GM19452 (cell line): Measurements from ENCODE around the gene GALNT18.

Source experiments
- ATAC-seq: cut with Tn5 transposase; IDR thresholded peaks from one replicate; pipeline ENCODE4 v1.9.1; 2021; ENCODE audit not compliant: unreplicated experiment

Gene GALNT18

DNA sequence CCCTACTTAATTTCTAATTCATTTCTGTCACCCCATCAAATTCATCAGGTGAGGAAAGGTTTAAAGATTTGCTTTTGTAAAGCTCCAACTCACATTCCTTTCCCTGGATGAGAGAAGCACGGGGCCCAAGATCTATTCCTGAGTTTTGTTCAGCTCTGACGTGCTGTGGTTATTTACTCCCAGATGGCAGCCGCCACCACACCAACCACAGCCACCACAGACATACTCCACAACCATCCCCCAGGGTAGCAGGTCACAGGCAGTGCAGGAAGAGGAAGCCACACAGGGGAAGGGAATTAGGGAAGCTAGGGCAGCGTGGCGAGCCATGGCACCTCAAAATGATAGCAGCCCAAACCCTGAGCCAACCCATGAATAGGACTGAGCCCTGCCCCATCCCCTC is 205.3 kb downstream of the GALNT18 start:
- no peak for ATAC-seq

DNA sequence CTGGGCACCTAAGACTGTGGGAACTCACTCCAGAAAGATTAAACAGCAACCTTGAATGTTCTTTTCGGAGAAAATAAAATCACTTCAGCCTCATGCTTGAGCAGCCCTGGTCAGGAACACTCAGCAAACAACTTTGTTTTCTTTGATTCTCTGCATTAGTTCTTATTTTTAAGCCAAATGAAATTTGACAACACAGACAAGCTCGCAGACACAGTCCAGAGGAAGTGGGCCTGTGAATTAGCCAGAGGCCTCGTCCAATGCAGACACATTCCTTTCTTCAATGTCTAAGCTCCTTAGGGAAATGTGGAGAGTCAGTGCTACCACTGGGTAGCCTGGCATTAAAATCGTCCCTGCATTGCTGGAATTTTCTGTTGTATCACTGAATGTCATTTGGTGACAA is 205.9 kb downstream of the GALNT18 start:
- ATAC-seq, result no peak

DNA sequence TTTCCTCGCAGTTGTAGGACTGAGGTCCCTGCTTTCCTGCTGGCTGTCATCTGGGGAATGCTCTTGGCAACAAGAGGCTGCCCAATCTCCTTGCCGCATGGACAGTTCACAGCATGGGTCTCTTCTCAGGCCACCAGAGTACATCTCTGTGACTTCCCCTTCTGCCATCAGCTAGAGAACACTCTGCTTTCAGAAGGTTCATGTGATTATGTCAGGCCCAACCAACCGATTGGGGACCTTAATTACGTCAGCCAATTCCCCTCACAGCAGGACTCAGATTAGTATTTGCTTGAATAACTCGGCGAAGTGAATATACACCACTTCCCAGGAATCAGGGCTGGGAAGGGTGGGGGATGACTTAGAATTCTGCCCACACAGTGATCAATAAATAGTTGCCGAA is 206.8 kb downstream of the GALNT18 start:
- ATAC-seq, result no peak

DNA sequence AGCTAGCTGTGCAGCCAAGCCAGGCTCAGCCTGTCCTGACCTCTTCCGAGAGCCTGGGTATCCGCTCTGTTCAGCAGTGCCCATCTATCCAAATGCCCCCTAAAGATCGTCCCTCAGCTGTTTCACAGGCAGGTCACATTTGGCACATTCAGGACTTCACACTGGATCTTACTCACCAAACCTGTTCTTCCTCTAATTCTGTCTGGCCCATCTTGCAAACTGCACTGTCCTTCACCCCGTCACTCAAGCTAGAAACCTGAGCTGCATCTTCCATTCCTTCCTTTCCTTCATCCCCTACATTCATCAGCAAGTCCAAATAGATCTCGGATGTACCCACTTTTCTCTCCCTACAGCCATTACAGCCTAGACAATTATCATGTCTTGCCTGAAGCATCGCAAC is 208.0 kb downstream of the GALNT18 start:
- no peak for ATAC-seq

DNA sequence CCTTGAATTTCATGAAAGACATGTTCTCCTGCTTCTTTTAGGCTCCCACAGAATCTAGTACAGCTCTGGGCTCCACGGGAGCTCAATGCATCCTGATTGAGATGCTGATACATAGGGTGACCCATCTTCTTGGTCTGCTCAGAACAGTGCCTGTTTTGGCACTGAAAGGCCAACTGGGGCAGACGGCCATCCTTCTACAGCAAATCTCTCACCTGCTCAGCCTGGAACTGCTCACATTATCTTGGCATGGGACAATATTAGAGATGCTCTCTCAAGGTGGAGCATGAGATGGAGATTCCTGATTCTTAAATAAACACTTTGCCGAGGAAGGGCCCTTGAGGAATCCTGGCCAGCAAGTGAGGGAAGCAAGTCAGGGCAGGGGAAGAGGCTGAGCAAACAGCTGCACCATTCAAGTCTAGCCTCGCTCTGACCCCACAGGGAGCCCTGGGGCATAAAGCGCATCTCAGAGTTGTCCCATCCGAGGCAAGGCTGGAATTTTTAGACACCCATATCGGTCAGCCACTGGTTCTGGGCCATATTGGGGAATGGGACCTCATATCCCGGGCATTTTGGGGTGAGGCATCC is 210.3 kb downstream of the GALNT18 start:
- ATAC-seq, result no peak

DNA sequence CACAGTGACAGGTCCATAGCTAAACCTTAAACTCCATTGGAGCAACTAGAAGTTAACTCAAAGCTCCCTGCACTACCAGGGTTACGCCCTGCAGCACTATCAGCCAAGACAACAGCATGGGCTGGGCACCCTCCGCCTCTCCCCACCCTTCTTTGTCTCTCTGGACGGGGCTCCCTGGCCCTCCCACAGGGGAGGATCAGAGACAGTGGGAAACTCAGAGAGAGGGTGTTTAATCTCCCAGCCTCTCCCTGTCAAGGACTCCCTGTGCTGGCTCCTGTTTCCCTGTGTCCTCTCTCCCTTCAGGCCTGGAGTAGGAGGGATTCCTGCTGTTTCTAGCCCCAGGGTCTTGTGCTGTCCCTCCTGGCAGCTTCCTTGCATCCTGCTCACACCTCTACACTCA is 211.9 kb downstream of the GALNT18 start:
- ATAC-seq, result no peak

DNA sequence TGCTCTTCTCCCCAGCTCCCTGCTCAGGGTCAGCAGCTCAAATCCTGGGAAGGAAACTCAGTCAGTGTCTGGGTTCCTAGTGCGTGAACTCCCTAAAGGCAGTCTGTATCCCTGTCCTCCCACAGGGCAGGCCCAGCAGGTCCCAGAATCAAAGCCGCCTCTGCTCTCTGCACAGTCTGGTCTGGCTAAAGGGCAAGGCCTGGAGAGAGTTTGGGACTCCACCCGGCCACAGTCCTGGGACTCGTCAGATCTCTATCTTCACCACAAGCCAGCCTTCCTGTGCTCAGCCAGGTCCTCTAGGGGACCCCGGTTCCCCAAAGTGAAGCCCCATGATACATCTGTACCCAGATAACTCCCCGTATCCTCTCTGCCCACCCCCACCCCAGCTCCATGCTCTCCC is 212.6 kb downstream of the GALNT18 start:
- no peak for ATAC-seq

DNA sequence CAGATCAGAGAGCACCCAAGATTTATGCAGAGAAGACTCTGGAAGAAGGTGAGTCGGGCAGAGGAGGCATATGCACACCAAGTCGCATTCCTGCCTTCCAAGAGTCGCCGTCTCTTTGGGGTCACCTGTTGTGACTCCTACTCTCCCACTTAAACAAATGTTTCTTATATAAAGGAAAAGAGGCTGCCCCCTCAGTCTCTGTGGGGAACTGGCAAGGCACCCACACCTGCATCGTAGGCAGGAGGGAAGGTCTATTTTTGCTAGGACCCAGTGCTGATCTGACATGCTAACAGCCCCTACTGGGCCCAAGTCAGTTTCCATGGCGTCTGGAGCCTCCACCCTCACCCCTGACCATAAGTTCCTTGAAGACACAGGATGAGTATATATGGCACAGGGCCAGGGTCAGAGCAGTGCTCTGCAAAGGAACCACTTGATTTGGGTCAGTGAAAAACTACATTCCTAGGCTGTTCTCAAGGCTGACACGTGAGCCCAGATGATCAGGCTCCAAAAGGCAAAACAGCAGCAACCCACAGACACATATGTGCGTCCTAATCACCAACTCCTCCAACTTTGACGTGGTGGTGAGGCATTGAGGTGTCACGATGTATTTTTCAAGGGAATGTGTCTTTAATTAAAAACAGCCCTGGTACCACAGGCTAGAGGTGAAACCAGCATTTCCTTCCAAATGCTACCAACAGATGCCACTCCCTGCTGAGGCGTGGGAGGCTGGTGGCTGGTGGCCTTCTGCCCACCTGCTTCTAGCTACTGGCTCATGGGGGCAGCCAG is 213.2 kb downstream of the GALNT18 start:
- ATAC-seq, result no peak

DNA sequence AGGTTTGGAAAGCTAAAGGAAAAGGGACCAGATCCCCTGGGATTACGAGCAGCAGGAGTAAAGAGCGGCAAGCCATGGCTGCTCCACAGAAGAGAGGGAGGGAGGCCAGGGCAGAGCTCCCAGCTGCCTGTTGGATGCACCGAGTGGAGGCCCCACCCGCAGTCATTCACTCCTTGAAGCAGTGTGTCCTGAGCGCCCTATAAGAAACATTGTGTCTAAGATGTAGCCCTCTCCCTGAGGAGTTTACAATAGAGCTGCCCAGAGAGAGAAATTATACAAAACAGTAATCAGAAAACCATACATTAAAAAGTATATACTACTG is 214.1 kb downstream of the GALNT18 start:
- ATAC-seq, result no peak

DNA sequence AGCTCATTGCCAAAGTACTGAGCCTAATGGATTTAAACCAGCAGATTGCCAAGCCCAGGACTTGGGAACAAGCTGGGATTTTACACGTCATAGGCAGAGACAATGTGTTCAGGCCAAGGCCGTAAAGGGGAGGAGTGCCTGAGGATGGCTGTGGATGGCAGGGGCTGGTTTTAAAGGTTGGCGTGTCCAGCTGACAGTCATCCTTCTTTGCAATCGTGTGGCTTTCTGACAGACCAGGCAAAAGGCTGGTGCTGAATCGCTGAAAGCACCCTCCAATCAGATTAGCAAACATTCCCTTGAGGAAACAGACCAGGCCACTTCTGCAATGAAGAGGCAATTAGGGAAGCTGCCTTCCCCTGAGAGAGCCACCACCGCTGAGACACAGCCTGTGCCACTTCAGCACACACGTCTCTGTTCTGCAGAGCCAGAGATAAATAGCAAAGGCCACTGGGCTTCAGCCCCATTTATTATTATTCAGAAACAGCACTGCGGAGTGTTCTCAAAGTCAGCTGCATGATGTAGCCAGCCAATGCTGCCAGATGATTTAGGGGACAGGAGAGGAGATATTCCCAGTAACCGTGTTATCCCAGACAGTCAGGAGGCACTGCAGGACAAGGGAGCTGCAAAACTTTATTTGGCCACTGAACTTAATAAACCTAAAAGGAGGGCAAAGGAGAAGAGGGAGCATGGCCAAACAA is 214.6 kb downstream of the GALNT18 start:
- ATAC-seq, result no peak

DNA sequence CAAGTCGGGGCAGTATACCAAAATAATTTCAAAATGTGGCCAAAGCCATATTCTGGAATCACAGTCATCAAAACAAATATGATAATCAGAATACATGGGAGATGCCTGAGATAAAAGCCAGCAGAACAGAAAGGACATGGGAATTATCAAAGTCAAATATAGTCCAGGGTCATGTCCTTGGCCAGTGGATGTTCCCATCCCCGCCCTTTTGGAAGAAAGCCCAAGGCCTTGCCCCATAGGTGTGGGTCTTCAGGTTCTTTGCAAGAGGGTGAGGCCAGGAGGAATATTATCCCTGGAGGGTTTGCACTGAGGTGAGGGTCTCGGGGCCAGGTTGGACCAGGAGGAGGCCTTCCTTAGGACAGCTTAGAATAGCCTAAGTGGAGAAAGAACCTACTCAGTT is 215.2 kb downstream of the GALNT18 start:
- no peak for ATAC-seq

DNA sequence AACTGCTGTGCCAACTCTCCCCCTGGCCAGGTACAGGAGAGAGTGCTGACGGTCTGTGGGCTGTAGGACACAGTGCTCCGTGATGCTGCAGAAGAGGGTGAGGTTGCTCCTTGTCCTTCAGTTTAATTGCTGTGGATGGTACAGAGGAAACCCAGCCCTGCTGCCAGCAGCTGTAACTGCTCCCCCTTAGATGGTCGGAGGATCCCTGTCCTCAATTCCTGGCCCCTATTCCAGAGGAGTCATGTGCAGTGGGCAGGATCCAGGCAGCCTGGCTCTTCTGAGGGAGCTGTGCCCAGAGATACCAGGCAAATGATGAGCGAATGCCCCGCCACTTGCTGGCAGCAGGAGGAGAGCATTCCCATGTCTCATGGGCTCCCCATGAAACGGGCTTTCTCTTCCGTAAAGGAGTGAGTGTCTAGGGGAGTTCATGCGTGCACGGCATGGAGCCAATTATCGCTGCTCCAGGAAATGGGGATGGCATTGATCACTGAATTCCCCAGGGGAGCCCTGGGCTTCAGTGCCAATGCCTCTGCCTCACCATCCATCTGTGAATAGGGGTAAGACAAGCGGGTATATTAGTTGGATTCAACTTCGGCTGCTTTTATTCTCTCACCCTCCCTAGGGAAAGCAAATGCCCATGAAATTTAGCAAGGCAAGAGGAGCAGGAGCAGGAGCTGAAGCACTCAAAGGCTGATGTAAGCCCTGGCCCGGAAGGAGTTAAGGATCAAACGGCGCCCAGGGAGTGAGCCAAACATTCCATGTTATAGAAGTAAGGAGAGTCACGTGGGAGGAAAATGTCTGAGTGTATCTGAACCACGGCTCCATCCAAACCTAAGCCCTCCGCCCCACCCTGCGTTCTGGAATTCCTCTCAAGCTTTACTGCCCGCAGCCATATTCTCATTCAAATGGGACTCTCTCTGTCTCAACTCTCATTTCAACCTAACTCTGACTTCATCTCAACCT is 217.8 kb downstream of the GALNT18 start:
- no peak for ATAC-seq

DNA sequence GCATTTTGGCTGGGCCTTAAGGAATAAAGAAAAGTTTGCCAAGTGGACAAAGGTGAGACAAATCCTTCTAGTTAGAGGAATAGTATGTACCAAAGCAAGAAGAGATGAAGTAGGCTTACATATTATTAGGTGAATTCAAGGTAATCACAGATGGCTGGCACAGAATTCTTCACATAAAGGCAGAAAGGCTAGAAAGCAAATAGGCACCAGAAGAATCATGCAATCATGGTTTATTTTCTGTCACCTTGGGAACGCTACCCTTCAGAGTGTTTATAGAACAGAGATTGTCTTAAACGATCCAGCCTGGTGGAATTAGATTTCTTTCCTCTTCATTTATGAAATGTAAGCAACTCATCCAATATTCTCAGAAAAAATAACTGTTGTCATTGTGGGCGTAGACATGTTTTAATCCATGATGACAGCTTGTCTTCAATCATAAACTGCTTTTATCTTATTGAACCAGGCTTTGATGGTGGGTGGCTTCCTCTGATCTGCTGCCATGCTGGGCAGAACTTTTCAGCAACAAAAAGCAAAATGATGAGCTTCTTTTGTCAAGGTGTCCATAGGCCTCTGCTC is 219.8 kb downstream of the GALNT18 start:
- ATAC-seq, result no peak

DNA sequence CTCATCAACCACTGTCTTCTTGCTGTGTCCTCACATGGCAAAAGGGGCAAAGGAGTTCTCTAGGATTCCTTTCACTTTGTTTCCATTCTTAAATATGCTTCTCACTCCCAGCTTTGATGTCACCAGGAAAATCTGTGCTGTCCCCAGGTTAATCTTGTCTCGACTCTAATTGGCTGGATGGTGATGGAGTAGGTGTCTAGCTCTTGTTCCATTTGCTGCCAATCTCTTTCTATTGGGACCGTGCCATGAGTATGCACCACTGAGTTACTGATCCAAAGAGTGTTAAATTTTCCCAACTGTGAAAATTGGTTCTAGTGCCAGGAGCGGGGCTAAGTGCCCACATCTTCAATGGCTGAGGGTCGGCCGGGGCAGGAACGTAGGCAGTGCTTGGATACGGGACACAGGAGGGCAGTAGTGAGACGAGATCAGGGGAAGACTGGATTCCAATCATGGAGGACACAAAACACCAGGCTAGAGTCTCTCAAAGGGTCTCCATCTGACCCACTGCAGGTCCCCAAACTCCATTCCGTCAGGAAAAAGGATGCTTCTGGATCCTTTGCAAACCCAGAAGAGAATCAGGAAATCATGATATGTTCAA is 221.1 kb downstream of the GALNT18 start:
- ATAC-seq, result no peak

DNA sequence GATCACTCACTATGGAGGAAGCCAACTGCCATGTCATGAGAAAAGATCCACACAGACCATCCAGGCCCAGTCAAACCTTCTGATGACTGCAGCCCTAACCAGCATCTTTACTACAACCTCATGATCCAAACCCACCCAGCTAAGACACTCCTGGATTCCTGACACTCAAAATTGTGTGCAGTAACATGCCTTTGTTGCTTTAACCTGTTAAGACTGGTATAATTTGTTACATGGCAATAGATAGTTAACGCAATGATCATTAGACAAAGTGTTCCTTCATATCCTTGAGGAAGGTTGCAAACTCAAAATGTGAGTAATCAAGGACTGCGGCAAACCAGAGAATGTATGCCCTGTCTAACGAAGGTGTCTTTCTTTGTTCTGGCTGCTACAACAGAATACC is 221.7 kb downstream of the GALNT18 start:
- no peak for ATAC-seq

DNA sequence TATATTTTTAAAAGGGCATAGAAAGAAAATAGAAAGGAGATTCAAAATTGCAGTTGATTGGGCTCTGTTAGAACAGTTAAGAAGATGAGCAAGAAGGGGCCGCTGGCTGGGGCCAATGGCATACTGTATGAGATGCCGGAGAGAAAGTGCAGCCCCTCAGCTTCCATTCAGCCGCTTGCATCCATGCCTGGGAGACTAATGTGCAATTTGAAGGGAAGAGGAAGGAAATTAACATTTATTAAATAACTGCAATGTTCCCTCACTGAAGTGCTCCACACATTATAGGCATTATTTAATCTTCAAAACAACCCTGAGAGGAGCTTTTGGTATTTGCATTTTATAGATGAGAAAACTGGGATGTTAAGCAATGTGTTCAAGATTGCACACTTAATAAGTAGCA is 224.0 kb downstream of the GALNT18 start:
- no peak for ATAC-seq

DNA sequence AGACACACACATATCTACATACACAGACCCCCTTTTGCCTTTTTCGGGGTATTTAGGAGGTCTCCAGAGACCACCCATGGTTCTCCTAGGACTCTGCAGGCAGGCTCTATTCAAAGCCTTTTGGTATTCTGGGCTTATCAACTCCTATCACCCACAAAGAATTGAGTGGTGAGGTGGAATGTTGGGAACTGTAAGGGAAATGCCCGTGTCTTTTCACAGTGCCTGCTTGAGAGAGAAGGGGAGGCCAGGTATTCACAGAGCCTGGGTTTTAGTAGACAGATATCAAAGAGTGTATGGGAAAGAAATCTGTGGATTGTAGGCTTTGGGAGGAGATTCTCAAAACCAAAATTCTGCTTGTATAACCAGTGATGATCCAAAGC is 224.8 kb downstream of the GALNT18 start:
- no peak for ATAC-seq

DNA sequence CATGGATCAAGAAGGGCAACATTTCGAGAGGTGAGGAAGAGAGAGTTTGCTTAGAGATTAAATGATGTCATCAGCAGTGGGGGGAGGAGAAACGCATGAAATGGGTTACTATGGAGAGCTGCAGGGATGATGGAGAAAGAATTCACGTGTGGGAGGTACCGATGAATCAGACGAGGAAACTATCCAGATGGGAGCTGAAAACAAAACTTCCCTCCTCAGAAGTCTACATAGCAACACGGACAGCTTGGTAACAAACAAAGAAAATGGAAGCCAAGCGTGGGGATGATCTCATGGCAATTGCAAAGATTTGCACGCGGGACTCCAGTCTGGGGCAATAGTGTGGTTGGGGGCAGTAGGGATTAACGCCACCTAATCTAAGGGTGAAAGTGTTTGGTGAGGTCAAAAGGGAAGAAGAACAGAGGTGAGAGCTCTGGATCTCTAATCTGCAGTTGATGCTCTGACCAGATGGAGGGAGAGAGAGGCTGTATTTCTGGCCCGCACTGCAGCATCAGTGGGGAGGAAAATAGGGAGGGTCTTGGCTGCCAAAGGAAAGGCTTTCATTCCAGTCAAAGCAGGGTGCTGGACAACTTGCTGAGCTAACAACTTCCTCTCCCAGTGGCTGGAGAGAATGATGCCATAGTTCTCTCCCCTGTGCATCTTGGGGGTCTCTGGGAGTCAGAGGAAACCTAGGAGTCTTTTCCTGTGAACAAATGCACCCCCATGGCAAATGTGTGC is 225.3 kb downstream of the GALNT18 start:
- ATAC-seq, result no peak

DNA sequence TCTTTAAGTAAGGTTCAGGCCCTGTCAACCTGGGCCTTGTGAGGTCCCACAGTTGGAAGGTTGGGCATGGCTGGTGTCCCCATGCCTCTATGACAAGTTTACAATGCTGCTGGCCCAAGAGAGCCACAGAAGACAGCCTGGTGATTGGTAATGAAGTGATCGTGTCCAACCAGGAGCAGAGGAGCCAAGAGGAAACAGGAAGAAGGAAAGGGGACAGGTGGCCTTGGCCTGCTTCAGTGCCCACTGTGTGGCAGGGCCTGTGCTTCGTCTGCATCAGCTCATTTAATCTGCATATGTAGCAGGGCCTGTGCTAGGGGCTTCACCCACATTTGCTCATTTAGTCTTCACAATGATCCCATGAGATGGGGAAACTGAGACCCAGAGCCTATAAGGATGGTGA is 226.7 kb downstream of the GALNT18 start:
- ATAC-seq, result no peak

DNA sequence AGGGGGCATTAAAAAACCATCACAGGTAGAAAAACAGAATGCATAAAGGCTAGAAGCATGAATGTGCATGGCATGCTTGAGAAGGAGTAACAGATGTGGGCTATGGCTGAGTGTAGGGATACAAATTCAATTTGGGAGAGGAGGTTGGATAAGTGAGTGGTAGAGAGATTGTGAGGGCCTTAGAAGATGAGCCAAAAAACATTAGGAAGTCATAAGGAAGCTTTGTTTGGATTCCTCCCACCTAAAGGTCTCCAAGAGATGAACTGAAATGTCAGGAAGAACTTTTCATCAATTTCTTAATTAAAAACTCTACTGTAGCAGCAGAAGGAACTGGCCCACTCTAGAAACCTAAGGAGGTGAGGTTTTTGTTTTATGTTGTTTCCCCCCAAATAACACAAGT is 227.6 kb downstream of the GALNT18 start:
- no peak for ATAC-seq
